HG03159 (cell line): ENCODE results near the gene FBXO7.

Experiments used
- ATAC-seq: cut with Tn5 transposase; IDR thresholded peaks from one replicate; pipeline ENCODE4 v1.9.1; 2021; ENCODE audit warnings: mild to moderate bottlenecking, moderate library complexity; ENCODE audit not compliant: unreplicated experiment

FBXO7 gene

DNA sequence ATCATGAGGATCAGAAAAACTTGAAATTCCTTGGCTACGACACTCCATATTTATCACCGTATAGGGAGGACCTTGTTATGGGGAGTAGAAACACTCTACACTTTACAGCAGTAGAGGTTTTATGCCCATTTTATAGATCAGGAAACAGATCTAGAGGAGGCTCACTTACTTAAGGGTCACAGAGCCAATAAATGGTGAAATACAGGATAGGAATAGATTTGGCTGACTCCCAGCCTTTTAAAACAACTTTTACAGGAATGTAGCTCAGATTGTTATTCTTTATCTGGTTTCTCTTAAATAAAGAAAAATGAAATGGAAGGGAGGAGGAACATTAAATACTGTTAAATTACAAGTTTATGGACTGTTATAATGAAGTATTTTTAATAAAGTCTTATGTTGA, 14.8 kb downstream of the FBXO7 start:
- no peak for ATAC-seq

DNA sequence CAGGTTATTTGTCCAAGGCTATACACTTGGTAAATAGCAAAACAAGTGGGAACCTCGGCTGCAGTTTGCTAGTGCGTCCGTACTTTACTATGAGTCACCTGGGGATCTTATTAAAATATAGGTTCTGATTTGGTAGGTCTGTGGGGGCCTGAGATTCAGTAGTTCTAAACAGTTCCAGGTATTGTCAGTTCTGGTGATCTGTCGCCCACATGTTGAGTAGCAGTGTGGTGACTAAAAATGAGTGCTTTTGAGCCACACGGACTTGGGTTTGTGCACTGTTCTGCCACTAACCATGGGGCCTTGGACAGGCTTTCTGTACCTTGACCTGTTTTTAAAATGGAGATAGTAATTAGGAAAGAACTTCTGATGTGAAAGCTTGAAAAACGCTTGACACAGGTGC, 15.7 kb downstream of the FBXO7 start:
- no peak for ATAC-seq

- no peak for ATAC-seq
Observed at GRCh38 chr22:32492111-32492510, 17.5 kb downstream of the FBXO7 start.

DNA sequence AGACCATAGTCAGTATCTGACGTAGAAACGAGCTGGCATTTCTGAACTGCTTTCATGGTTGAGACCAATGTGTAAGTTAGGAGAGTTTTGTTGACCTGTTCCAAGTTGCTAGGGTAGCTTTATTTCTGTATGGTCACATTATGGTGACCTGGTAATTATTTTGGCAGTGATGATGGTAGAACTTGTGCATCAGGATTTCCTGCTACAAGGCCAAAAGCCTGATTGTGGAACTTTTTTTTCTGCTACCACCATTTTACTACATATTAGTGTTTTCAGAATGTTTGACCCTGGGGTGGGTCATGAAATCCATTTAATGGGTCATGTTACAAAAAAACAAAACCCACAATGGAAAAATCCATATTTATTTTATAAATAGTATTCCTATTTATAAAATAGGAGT, 18.9 kb downstream of the FBXO7 start:
- ATAC-seq = no peak

- no peak for ATAC-seq
Observed at GRCh38 chr22:32494971-32495370, 20.4 kb downstream of the FBXO7 start.

DNA sequence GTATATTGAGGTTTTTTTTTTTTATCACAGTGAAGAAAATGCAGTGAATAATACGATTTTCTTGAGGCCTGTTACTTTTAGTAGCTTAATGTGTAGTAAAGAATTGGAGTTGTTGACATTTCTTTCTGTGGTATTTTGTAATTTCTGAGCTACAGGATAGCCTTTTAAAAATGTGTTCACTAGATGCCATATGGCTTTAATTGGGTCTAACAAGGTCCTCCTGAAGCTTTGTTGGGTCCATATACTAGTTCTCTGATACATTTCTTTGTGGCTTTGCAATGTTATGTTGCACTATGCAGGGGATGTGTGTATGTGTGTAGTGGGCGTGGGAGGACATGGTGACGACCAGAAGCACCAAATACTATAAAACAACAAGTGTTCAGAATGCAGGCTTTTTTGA, 25.1 kb downstream of the FBXO7 start:
- no peak for ATAC-seq

DNA sequence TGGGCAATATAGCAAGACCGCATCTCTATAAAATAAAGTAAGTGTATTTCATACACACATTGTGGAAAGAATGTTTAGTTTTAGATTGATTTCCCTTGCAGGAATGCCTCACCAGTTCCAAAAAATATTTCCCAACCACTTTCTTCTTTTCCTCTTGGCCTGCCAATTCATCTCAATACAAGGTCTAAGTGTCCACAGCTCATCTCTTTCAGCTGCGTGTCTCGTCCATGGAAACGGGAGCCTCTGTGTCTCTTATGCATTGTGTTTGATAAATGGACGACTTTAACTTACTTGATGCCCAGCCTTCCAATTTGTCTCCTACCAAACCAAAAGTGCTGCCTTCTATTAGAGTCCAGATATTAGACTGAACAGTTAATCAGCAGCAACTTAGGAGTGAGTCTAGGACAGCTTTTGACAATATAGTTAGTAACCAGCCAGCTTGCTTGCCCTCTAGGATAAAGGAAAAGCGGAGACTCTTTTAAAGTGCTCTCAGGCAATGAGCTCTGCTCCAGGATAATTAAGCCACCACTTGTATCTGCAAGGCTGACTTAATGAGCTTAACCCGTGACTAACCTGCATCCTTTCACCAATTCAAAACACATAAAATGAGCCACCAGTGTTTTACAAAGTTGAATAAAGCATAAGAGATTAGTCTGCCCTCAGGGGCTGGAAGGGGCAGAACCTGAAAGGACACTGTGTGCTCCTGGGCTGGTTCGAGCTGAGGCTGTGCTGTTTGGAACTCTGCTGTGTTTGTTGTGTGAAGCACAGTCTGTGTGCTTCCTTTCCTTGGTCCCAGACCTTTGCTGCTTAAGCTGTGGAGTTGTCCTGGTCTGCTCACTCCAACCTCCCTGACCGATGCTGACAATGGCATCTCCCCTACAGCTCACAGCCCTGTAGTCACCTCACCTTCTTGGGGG, 27.5 kb downstream of the FBXO7 start:
- ATAC-seq = no peak

DNA sequence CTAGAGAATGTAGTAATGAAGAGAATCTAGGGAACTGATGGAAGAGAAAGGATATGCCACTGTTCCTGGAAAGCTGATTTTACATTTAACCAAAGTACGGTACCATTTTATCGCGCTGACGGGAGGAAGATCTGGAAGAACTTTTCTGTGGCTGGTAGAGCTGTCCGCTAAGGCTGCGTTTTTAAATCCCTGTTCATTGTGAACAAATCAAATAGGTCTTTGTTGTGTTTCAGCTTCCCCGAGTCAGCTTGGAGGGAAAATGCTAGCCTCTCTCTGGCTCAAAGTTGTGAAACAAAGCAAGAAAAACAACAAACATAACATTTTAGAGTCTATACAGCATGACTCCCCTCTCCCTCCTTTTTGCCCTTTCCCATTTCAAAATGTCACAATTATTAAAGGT, 34.4 kb downstream of the FBXO7 start:
- no peak for ATAC-seq

- no peak for ATAC-seq
Observed at GRCh38 chr22:32511274-32511673, 36.7 kb downstream of the FBXO7 start.

- ATAC-seq = no peak
Observed at GRCh38 chr22:32511776-32512175, 37.2 kb downstream of the FBXO7 start.

- no peak for ATAC-seq
Observed at GRCh38 chr22:32512267-32512982, 37.8 kb downstream of the FBXO7 start.

DNA sequence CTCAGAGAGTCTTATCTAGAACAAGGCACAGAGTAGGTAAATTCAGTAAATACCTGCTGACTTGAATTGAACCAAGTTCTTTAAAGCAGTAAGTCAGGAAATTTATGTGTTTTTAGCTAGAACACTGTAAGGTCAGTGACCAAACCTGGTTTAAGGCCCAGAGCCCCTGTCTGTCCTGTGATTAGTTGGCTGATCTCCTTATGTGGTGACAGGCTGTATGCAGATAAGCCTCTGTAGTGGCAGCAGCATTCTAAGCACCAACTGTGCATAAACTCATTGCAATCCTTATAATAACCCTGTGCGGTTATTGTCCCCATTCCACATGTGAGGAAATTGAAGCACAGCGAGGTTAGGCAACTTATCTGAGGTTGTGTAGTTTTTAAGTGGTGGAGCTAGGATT, 40.5 kb downstream of the FBXO7 start:
- ATAC-seq = no peak

DNA sequence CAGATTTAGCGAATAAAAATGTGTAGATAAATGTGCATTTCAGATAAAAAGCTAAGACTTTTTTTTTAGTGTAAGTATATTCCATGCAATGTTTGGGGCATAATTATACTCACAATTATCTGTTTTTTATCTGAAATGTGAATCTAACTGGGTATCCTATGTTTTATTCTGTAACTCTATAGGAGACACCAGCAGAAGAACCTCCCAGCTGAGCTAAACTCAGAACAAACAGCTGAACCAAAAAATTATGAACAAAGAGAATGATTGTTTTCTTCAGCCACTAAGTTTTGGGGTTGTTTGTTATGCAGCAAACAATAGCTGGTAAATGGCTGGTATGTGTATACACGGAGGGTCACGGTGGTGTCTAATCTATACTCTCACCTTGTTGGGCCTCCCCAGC, 42.9 kb downstream of the FBXO7 start:
- ATAC-seq = no peak

DNA sequence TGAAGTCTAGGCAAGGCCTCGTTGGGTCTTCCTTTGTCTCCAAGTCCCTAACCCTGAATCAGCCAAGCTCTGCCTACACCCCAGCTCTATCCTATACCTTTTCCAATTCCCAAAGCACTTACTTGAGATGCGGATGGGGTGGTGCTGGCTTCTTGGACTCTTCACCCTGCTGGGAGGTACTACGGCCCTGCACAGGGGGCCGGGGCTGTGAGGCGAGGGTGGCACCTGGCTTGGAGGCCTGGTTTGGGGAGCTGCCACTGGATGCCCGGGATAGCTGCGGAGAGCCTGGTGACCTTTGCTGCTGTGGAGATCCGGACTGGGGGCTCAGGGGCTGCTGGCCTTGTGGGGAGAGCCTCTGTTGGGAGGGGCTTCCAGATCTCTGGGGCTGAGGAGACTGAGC, 43.3 kb downstream of the FBXO7 start:
- no peak for ATAC-seq

GRCh38 chr22:32518381-32518780, 43.8 kb downstream of the FBXO7 start:
- no peak for ATAC-seq

DNA sequence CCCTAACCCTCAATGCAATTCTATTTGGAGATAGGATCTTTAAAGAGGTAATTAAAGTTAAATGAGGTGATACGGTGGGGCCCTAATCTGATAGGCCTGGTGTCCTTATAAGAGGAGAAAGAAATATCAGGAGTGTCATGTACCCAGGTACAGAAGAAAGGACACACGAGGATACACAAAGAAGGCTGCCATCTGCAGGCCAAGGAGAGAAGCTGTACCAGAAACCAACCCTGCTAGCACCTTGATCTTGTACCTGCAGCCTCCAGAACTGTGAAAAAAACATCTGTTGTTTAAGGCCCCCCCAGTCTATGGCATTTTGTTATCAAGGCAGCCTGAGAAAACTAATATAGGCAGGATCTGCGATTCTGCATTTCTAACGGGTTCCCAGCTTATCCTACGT, 44.2 kb downstream of the FBXO7 start:
- no peak for ATAC-seq

GRCh38 chr22:32520612-32521011, 46.0 kb downstream of the FBXO7 start:
- no peak for ATAC-seq

DNA sequence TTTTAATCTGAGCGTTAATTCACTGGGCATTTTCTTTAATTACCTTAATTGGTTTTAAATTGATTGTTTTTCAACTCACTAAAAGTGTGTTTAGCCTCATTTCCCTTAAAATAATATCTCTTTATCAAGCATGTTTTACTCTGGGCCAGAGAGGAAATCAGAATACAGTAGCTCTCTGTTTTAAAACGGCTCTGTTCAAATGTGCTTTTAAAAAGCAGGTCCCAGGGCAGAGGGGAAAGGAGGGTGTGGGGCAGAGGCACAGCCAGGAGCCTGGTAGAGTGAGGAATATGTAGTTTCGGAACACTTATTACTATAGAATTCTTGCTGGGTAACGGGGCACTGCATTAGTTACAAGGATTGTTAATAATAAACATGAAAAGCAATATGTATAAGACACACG, 47.6 kb downstream of the FBXO7 start:
- ATAC-seq = no peak

GRCh38 chr22:32527756-32528155, 53.1 kb downstream of the FBXO7 start:
- no peak for ATAC-seq

DNA sequence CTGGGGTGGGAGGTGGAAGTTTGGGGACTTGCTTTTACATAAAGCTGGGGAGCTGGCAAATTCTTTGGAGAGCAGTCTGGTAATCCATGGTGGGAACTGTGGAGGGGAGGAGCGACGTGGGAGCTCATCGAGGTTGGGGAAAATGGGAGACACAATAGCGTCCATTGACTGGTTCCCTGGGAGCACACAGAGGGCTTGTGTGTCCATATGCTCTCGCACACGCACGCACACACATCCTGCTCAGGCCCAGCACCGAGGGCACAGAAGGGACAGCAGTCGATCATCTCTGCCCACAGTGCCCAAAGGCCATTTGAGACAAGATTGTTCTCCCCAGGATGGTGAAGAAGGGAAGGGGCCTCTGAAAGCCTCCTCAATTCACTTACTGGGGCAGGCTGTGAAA, 53.7 kb downstream of the FBXO7 start:
- ATAC-seq = no peak

DNA sequence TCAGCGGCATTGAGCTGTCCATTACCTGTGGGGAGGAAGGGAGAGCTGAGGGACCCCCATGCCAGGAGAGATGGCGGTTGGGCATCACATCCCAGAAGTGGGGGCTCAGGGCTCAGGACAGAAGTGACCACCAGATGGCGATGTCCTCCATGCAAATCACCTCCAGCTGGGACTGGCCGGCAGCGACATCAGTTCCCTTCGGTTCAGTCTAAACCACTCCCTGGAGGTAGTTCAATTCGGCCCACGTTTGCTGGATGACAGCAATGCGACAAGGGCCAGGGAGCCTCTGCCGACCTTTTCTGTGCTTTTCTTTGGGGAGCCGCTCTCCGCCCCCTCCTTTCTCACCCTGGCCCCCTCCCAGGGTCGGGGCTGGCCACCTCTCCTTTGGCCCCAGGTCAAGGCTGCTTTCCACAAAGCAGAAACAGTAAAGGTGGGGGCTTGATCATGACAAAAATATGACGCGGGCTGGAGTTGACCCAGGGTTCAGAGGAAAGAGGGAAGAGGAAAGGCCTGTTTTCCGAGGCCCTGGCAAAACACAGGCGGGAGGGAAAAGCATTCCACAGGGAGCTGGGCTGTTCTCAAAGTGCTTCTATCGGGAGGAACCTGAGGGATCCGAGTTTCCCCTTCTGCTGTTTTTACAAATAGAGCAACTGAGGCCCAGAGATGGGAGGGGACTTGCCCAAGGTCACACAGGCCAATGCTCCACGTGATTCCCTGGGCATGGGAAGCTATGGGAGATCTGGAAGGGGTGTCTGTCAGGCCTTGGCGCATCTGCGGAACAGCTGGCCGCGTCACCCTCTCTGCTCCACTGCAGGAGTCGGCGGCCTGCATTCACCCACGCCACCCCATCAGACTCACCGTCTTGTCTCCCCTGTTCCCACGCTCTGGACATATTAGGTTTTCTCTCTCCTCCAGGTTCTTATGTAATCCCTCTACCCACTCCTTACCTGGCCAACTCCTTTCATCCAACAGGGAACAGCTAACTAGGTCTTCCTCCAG, 54.7 kb downstream of the FBXO7 start:
- no peak for ATAC-seq
